Hippocampal formation (tissue), 2 donors: Measurements from ENCODE around the gene TSHZ2.
"Not testable (repeated sequence)": the region's sequence is repeated elsewhere in the genome, so short reads cannot be mapped to it uniquely, and the experiment has no call there.

ENCODE experiments used
- DNase-seq, 2 donors: peaks; one replicate each; lab custom pipeline; 2025; lab: John Stamatoyannopoulos, UW

The TSHZ2 gene

GRCh38 chr20:53503517-53503919 is 531.4 kb downstream of the TSHZ2 start:
- DNase-seq, result no peak

GRCh38 chr20:53504106-53504505 is 531.9 kb downstream of the TSHZ2 start:
- DNase-seq, result not testable (repeated sequence)

GRCh38 chr20:53510262-53510661 is 538.1 kb downstream of the TSHZ2 start:
- DNase-seq, result no peak

- DNase-seq, result no peak
These were observed 538.5 kb downstream of the TSHZ2 start for GRCh38 chr20:53510704-53511103.

GRCh38 chr20:53512076-53512475 is 539.9 kb downstream of the TSHZ2 start:
- DNase-seq, result no peak

GRCh38 chr20:53513168-53513488 is 541.0 kb downstream of the TSHZ2 start:
- no peak for DNase-seq

- DNase-seq, result no peak
These were observed 541.5 kb downstream of the TSHZ2 start for GRCh38 chr20:53513489-53514298.

- DNase-seq, result no peak
These were observed 543.6 kb downstream of the TSHZ2 start for GRCh38 chr20:53515749-53516148.

GRCh38 chr20:53517146-53517545 is 545.0 kb downstream of the TSHZ2 start:
- no peak for DNase-seq

- not testable (repeated sequence) for DNase-seq
These were observed 549.3 kb downstream of the TSHZ2 start for GRCh38 chr20:53521421-53521820.

- DNase-seq, result no peak
These were observed 549.9 kb downstream of the TSHZ2 start for GRCh38 chr20:53522026-53522425.

GRCh38 chr20:53522696-53523095 is 550.5 kb downstream of the TSHZ2 start:
- DNase-seq, result no peak

- DNase-seq, result not testable (repeated sequence)
These were observed 551.5 kb downstream of the TSHZ2 start for GRCh38 chr20:53523615-53524014.

GRCh38 chr20:53524589-53525312 is 552.6 kb downstream of the TSHZ2 start:
- no peak for DNase-seq

GRCh38 chr20:53527196-53527595 is 555.0 kb downstream of the TSHZ2 start:
- no peak for DNase-seq

GRCh38 chr20:53529658-53530057 is 557.5 kb downstream of the TSHZ2 start:
- DNase-seq, result no peak

- DNase-seq, result no peak
These were observed 558.3 kb downstream of the TSHZ2 start for GRCh38 chr20:53530440-53530839.

GRCh38 chr20:53532654-53533312 is 560.6 kb downstream of the TSHZ2 start:
- DNase-seq, result not testable (repeated sequence)

GRCh38 chr20:53533500-53533899 is 561.3 kb downstream of the TSHZ2 start:
- DNase-seq, result no peak

GRCh38 chr20:53534037-53534436 is 561.9 kb downstream of the TSHZ2 start:
- DNase-seq, result no peak

- DNase-seq, result no peak
These were observed 563.7 kb downstream of the TSHZ2 start for GRCh38 chr20:53535878-53536277.

GRCh38 chr20:53536382-53536781 is 564.2 kb downstream of the TSHZ2 start:
- not testable (repeated sequence) for DNase-seq

GRCh38 chr20:53539516-53539915 is 567.4 kb downstream of the TSHZ2 start:
- no peak for DNase-seq
